DMS53 treated with DMSO at 0.1 percent for 48 hours (cell line): ENCODE data around the gene RYR3.

Experiments
- DNase-seq: peaks from one replicate; lab custom pipeline; 2025; ENCODE audit not compliant: unreplicated experiment; lab: John Stamatoyannopoulos, UW

Gene RYR3

DNA sequence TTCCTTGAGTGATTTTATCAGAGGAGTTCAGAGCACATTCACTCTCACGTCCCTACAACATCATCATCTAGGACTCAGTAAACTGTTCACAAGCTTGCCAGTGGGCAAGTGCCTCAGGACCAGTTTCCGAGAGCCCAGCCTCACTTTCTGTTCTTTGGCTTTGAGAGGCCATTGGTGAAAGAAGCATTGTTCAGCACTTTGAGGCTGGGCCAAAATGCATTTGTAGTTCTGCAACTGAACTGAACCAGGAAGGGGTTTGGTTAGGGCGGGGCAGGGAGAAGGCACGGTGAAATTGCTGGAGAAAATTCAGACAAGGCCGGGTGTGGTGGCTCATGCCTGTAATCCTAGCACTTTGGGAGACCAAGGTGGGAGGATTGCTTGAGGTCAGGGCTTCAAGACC, 435.4 kb downstream of the RYR3 start:
- DNase-seq: no peak

DNA sequence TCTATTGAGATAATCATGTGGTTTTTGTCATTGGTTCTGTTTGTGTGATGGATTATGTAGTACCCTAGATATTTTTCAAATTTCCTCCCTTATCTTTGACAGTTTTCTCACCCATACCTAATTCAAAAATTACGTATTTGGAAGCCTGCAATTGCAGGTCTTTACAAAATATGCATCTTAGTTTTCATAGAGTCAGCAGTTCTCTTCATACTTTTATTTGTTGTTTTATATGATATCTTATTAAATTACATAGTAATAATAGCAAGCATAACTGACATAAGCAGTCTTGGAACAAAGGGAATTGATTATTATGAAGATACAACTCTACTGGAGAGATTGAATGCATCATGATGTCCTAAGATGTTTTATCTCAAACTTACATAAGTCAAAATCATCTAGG, 442.2 kb downstream of the RYR3 start:
- no peak for DNase-seq

DNA sequence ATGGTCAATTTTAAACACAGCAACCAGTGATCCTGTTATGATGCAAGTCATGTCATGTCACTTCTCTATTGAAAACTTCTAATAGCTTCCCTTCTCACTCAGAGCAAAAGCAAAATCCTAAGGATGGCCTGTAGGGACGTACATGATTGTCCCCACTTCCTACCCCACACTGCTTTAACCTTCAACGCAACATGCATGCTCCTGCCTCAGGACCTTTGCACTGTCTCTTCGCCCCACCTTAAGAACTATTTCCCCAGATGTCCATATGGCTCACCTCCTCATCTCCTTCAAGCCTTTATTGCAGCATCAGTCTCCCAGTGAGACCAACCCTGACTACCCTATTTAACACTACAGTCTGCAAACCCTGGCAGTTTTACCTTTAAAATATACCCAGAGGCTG, 443.5 kb downstream of the RYR3 start:
- no peak for DNase-seq

DNA sequence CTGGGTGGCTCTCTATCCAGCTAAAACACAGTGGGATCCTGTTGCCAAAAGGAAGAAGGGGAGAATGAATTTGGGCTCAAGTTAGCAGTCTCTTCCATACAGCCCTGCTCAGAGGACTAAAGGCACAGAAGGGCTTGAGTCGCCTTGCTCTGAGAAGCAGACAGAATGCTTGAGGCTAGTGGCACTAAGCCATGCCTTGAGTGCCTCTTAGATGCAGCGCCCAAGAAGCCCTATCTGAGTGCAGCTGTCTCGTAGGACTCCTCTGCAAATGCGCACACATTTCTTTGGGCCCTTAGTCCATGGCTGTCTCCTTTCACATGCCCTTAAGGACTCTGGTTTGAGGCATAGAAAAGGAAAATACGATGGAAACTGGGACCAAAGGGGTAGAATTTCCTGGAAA, 446.2 kb downstream of the RYR3 start:
- DNase-seq: no peak

DNA sequence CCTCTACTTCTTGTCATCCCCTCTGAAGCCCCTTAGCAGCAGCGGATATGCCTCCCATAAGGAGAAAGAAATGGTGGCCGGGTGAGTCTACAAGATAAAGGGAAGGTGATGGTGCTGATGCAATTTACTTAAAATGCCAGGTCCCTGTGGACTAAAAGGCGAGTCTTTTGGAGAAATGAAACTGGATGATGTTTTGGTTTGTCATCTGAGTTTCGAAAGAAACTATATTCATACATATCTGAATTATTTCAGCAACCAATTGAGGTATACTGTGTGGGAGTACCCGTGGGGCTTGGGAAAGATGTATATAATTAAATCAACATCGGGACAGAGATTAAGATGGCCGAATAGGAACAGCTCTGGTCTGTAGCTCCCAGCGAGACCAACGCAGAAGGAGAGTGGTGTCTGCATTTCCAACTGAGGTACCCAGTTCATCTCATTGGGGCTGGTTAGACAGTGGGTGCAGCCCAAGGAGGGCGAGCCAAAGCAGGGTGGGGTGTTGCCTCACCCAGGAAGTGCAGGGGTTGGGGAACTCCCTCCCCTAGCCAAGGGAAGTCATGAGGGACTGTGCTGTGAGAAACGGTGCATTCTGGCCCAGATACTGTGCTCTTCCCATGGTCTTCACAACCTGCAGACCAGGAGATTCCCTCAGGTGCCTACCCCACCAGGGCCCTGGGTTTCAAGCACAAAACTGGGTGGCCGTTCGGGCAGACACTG, 446.9 kb downstream of the RYR3 start:
- DNase-seq: no peak

DNA sequence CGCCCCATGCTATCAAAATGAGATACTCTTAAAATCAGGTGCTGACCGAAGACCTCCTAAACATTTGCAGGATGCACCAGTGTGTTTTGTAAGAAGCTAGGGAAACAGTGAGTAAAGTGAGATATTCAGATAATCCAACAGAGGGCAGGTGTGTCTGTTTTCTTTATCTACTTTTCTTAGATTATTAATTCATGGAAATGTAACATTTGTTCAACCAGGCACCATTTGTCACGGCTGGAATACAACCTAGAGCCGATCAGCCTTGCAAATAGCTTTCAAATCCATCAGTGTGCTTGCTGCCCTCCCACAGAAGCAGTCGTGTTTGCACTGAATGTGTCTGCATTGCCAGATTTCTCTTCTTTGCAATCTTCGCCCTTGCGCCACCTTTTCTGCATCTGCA, 455.6 kb downstream of the RYR3 start:
- DNase-seq: no peak

DNA sequence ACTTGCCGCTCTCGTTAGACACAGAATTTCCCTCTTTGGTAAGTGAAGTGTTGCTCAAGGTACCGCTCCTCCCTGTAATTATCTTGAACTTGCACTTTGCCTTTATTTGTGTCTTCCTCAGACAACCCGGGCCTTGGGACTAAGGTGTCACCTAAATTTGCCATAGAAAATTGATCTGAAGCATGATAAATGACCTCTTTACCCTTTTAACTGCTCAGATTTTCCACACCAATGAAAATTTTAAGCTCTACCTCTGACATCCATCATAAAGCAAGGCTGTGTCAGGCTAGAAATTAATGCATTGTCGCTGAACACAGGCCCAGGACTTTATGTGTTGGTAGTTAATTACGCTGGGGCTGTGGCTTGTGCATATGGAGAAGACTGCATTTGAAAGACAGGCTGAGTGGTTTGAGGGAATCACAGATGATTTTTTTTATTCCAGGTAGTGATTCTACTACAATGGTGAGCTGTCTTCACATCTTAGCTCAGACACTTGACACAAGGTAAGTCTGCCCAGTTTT, 458.0 kb downstream of the RYR3 start:
- DNase-seq: no peak

DNA sequence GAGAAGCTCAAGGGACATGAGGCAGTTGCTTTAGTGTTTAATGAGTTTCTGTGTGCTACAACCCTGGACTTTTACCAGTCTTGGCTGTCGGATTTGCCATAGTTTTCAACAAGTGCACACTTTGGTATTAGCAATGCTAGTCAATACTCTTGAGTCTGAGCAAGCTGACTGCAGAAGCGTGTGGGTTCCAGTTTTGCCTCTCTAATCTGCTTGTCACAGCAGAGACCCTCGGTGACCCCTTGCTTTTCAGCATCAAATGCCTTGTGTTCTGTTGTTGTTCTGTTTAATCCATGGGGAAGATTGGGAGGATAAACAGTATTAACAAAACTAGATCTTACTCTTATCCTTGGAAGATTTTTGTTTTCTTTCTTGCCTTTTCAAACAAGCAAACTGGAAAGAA, 463.2 kb downstream of the RYR3 start:
- no peak for DNase-seq

DNA sequence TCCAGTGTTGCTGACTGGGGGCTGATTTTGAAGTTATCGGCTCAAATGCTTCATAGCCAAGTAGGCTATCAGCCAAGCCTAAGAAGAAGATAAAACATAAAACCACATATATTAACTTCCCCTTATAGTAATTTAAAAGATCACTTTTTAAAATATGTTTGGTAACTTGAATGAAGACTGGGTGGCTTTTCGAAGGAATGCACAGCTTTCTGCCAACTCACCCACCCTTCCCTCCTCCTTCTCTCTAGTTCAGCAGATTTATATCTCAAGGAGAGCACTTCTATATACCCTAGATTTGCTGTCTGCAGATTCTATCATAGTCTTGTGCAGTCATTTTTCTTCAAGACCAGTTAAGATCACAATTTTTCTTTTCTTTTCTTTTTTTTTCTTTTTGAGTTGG, 468.1 kb downstream of the RYR3 start:
- no peak for DNase-seq

DNA sequence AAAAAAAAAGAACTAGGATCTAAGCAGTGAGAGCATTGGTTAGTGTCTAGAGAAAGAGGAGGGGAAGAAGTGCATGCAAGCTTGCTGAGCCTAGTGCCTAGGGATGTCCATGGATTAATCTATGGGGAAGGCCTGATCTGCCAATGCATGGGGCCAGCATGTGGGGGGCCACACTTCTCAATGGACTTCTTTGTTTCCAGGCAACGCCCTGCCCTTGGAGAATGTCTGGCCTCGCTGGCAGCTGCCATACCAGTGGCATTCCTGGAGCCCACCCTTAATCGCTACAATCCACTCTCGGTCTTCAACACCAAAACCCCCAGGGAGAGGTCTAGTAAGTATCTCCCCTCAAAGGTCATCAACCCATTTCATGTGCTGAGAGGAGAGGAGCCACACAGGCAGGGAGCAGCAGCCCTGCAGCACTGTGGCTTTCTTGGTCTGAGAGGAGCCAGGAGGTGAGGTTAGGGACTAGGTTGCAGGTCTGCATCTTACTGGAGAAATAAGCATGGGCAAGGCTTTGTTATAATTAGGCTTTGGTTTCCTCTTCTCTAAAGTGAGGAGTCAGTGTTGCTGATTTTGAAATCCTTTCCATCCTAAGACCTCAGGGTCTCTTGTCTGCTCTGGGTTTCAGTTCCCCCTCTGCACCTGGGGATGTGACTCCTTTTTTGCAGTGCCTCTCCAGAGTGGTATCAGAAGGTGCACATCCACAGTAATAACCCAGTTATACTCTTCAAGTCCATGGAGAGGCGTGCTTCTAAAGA, 469.4 kb downstream of the RYR3 start:
- DNase-seq: no peak

DNA sequence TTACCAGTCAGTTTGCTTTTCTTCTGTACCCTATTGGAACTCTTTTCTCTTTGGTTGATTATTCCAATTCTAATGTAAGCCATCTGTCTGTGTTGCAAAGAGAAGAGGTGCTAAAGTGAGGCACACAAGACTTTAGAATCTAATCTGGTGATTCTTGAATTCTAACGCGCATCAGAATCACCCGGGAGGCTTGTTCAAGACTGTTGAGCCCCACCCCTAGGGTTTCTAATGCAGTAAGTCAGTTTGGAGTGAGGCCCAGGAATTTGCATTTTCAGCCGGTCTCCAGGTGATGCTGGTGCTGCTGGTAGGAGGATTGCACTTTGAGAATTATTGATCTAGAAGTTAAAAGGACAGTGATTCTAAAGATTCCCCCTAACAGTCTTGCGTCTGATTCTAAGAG, 472.2 kb downstream of the RYR3 start:
- no peak for DNase-seq

DNA sequence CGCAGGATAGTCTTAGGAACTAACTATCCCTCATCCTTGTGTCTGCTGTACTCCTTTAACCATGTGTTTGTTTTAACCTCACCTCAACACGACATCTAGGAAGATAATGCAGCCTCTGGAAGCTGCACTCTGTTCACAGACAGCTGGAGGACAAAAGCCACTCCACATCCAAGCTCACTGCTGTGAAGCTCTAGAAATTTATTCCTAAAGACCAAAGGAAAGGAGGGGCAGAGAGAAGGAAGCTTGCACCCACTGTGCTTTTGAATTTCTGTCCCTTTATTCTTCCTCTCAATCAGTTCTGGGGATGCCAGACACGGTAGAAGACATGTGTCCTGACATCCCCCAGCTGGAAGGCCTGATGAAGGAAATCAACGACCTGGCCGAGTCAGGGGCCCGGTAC, 474.6 kb downstream of the RYR3 start:
- DNase-seq: no peak

DNA sequence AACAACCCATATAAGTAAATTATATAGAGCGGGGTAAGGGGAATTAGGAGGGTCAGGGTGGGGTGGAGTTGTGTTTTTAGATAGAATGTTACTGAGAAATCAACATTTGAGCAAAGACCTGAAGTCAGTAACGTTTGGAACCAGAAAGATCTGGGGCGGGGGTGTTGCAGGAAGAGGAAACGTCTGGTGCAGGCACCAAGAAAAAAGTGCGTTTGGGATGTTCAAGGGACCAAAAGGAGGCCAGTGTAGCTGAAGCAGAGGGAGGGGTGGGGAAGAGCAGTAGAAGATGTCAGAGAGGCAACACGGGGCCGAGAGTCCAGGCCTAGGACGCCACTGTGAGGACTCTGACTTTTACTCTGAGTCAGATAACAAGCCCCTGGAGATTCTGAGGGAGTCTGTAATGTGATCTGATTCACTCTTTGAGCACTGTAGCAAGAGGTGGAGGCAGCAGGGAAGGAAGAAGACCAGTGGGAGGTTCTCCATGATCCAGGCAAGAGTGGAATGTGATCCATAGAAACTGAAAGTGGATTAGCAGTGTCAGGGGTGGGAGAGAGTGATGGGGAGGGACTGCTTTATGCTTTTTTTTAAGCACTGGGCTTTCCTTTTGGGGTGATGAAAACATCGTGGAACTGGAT, 478.3 kb downstream of the RYR3 start:
- DNase-seq: no peak

DNA sequence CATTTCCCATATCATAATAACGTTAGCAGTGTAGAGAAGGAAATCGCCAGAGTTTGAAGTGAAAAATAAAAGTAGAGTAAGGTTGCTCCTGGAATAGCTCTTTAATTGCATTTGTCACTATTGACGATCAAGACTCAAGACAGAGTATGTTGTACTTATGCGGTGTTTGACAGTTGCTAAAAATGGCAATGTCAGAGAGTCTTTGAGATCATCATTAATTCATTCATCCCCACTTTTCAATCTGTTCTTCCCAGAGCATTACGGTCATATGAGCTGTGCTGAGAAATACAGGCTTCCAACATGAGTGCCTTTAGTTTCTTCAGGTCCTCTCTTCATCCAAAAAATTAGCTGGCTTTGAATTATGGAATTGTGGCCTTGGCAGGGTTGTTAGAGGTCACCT, 483.7 kb downstream of the RYR3 start:
- DNase-seq: no peak

DNA sequence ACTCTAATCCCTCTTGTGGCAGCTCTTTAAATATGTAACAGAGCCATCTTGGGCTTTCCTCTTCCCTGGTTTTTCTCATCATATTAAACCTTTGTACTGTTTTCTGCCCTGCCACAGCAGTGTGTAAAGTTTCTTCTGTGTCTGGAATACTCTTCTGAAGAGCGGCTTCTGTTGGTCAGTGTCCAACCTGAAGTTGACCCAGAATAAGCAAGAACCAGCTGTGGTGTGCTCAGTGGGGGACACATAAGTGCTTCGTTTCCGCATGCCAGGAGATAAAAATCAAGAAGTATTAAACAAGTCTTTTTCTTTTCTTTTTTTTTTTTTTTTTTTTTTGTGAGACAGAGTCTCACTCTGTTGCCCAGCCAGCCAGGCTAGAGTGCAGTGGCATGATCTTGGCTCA, 484.3 kb downstream of the RYR3 start:
- no peak for DNase-seq

DNA sequence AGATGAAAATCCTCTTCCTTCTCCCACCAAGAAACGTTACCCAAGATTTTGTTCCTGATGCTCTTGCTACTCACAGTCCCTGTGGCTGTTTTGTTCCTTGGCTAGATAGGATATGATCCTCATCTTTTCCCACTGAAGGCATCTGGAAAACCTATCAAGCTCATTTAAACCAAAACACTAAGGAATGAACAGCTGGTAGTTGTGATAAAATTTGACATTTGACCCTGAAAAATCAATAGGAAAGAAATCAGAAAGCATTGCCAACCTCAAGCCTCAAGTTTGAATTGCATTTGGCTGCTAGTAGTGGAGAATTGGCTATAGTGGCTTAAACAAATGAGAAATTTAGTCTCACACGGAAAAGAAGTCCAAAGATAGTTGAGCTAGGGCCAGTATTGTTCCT, 486.9 kb downstream of the RYR3 start:
- DNase-seq: no peak

DNA sequence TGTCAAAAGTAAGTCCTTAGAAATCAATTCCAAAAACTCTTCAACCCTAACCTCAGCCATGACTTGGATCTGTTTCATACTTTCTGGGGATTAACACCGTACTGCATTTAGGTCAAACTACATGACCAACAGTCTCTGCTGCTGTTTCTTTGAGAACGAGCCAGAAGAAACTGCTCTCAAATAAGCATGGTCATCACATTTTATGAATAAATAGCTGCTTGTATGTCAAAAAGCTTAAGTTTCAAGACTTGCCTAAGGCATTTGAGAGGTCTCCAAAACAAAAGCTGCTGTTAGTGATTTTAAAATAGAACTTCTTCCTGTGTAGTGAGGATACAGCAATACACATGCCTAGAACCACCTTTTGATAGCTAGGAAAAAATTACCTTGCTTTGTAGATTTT, 491.2 kb downstream of the RYR3 start:
- DNase-seq: no peak

DNA sequence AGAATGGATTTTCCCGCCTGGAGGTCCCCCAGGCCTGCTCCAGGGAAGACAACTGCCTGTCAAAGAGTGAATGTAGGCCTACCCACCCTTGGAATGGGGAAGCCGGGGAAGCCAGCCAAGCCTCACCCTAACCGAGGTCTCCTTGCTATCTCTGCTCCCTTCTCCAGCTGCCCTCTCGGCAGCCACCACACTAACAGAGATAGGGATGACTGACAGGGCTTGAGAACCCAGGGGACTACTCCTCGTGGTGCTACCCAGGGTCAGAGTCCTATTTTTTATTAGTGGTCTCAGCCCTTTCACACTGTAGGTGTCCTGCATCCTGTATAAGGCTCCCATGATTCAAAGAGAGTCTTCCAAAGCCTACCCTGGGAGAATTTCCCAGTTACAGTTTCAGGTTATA, 496.9 kb downstream of the RYR3 start:
- no peak for DNase-seq

DNA sequence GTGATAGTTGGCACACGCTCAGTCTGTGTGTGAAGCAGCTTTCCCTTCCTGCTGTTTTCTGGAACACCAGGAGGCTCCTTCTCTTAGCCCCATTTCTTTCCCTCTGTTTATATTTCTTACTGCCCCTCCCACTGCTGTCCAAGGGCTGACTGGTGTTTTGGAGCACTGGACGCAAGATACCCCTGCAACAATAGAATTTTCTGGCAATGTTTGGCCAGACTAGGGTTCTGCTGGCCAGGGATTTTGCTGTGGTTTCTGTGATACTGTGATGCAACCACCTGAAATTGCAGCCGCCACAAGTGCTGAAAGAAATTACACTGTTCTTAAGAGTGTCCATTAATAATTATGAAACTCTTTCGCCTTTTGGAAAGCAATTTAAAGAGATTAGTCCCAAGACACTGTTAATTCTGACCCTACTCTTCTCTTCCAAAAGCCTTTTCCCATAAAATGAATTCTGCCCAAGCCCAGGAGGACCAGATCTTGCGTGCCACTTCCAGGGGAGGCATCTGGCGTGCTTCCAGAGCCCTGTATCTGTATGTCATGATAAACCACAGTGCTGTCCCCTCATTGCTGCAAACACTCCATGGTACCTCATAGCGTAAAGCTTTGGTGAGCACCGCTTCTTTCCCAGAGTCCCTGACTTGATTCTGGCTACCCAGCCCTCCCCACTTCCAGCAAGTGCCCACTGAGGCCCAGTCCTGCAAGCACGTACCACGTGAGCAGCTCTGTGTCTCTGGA, 498.1 kb downstream of the RYR3 start:
- DNase-seq: no peak

DNA sequence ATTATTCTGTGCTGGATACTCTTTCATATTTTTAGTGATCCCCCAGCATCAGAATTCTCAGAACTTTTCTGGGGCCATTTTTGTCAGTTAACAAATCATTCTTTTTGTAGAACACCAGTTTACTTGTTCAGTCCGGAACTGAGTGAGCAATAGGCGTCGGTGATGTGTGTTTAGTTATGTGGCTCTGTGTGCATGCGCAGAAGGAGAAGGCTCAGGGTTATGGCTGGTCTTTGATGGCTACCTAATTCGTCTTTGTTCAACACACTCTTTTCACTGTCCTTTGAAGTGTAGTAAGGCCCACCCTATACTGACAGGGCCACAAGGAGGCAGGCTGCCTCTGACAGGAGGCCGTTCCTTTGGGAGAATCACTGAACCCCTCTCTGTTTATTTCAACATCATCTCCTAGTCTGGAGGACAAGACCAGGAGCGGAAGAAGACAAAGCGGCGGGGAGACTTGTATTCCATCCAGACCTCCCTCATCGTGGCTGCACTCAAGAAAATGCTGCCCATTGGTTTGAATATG, 499.4 kb downstream of the RYR3 start:
- no peak for DNase-seq

DNA sequence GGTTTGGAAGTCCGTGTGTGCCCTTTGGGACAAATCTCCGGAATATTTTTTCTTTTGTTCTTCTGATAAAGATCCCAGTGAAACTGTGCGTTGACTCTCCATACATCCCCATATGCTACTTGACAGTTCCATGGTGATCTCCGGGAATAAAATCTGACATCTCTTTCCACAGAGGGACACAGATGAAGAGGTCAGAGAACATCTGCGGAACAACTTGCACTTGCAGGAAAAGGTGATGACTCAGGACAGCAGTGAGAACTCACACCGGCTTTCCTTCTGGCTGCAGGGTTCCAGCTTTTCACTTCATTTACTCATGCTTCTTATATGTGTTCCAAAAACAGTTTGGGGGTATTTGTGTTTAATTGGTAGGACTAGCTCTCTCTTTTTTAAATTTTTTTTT, 500.0 kb downstream of the RYR3 start:
- DNase-seq: no peak
